BLaER1 (cell line): Measurements from ENCODE around the gene SPN.
"Not testable (repeated sequence)": the region's sequence is repeated elsewhere in the genome, so short reads cannot be mapped to it uniquely, and the experiment has no call there.

Source experiments
- H3K27ac ChIP-seq: shearing (Covaris generic); formaldehyde crosslinking; 2 replicates; pipeline ENCODE4 v1.8.1; 2022
- H3K27me3 ChIP-seq: shearing (Covaris generic); formaldehyde crosslinking; 2 replicates; pipeline ENCODE4 v1.8.1; 2022
- H3K36me3 ChIP-seq: shearing (Covaris generic); formaldehyde crosslinking; 2 replicates; pipeline ENCODE4 v1.8.1; 2022
- H3K4me1 ChIP-seq: shearing (Covaris generic); formaldehyde crosslinking; 2 replicates; pipeline ENCODE4 v1.8.1; 2022
- H3K4me2 ChIP-seq: shearing (Covaris generic); formaldehyde crosslinking; 2 replicates; pipeline ENCODE4 v1.8.1; 2022
- H3K4me3 ChIP-seq: shearing (Covaris generic); formaldehyde crosslinking; 2 replicates; pipeline ENCODE4 v1.8.1; 2022
- H3K9ac ChIP-seq: shearing (Covaris generic); formaldehyde crosslinking; 2 replicates; pipeline ENCODE4 v1.8.1; 2022
- H3K9me3 ChIP-seq: shearing (Covaris generic); formaldehyde crosslinking; 2 replicates; pipeline ENCODE4 v1.8.1; 2022
- H4K20me1 ChIP-seq: shearing (Covaris generic); formaldehyde crosslinking; 2 replicates; pipeline ENCODE4 v1.8.1; 2022
- Cebpa-rat ChIP-seq: shearing (Covaris generic); IDR thresholded peaks from 2 replicates; pipeline ENCODE4 v1.8.1; 2022

SPN gene

GRCh38 chr16:29676989-29677785, 14.1 kb downstream of the SPN start:
- Histone ChIP-seq H3K27me3 (no peaks in the 10 kb centered on the region), H3K4me1 (peaks cover 90% of the 10 kb centered on the region), H4K20me1 (no peaks in the 10 kb centered on the region), H3K4me2 (peak overlapping the region; percentile 83), H3K9me3 (no peaks in the 10 kb centered on the region), H3K36me3 (0 out of 2 replicates have a peak, but pooled peaks cover 4% of the 10 kb centered on the region), H3K9ac (peak overlapping the region; percentile 50; the same call in 1 of the 2 replicates), H3K4me3 (no peak overlapping the region), H3K27ac (peak overlapping the region; percentile 87)
- no peak for TF ChIP-seq Cebpa-rat

GRCh38 chr16:29678691-29679267, 15.7 kb downstream of the SPN start, which contains the start of gene QPRT:
TSS of gene QPRT (plus strand) at chr16:29679180. CDS start at chr16:29679198, 18 bp downstream.
- H3K4me1 ChIP-seq = peaks cover 87% of the 10 kb centered on the region
- no peak for TF ChIP-seq Cebpa-rat
- peak within 1 kb of the TSS; percentile 64 for H3K4me3 ChIP-seq
- H3K27ac ChIP-seq = peak within 1 kb of the TSS; percentile 87
- H3K9me3 ChIP-seq = no peaks in the 10 kb centered on the region
- H3K9ac ChIP-seq = peak within 1 kb of the TSS; percentile 76
- H3K4me2 ChIP-seq = peak within 1 kb of the TSS; percentile 83
- no peaks in the 10 kb centered on the region for H3K27me3 ChIP-seq
- no peaks in the 10 kb centered on the region for H4K20me1 ChIP-seq
- peaks cover 16% of the 10 kb centered on the region; the same call in 1 of the 2 replicates for H3K36me3 ChIP-seq

GRCh38 chr16:29680180-29680598, 17.1 kb downstream of the SPN start:
- Histone ChIP-seq H3K9me3 (no peaks in the 10 kb centered on the region), H3K4me3 (peak overlapping the region; percentile 64), H3K27ac (peak overlapping the region; percentile 87), H3K4me1 (peaks cover 87% of the 10 kb centered on the region), H3K9ac (peak overlapping the region; percentile 76), H3K4me2 (peak overlapping the region; percentile 83), H4K20me1 (no peaks in the 10 kb centered on the region), H3K36me3 (peaks cover 25% of the 10 kb centered on the region), H3K27me3 (no peaks in the 10 kb centered on the region)
- no peak for TF ChIP-seq Cebpa-rat

- no peak overlapping the region for H3K9ac ChIP-seq
- peaks cover 35% of the 10 kb centered on the region for H3K36me3 ChIP-seq
- H3K4me2 ChIP-seq = peak overlapping the region; percentile 57
- no peak for TF ChIP-seq Cebpa-rat
- H3K27me3 ChIP-seq = no peaks in the 10 kb centered on the region
- H3K4me1 ChIP-seq = peaks cover 83% of the 10 kb centered on the region
- H3K4me3 ChIP-seq = no peak overlapping the region
- H4K20me1 ChIP-seq = no peaks in the 10 kb centered on the region
- H3K27ac ChIP-seq = peak overlapping the region; percentile 24; the same call in 1 of the 2 replicates
- H3K9me3 ChIP-seq = no peaks in the 10 kb centered on the region
These were observed 20.6 kb downstream of the SPN start for GRCh38 chr16:29683543-29684090.

GRCh38 chr16:29684679-29685078, 21.6 kb downstream of the SPN start:
- peak overlapping the region; percentile 20; the same call in 1 of the 2 replicates for H3K27ac ChIP-seq
- H3K4me1 ChIP-seq = peaks cover 80% of the 10 kb centered on the region
- H3K9ac ChIP-seq = no peak overlapping the region
- H3K36me3 ChIP-seq = peaks cover 38% of the 10 kb centered on the region
- no peaks in the 10 kb centered on the region for H3K27me3 ChIP-seq
- H3K9me3 ChIP-seq = 0 out of 2 replicates have a peak, but pooled peaks cover 1% of the 10 kb centered on the region
- no peak overlapping the region for H3K4me3 ChIP-seq
- no peaks in the 10 kb centered on the region for H4K20me1 ChIP-seq
- no peak for TF ChIP-seq Cebpa-rat
- peak overlapping the region; percentile 57; the same call in 1 of the 2 replicates for H3K4me2 ChIP-seq

- peak overlapping the region; percentile 59 for H3K27ac ChIP-seq
- H3K36me3 ChIP-seq = peaks cover 48% of the 10 kb centered on the region
- H3K9ac ChIP-seq = peak overlapping the region; percentile 46
- H3K4me1 ChIP-seq = peaks cover 68% of the 10 kb centered on the region
- no peaks in the 10 kb centered on the region for H4K20me1 ChIP-seq
- H3K27me3 ChIP-seq = no peaks in the 10 kb centered on the region
- H3K9me3 ChIP-seq = 0 out of 2 replicates have a peak, but pooled peaks cover 8% of the 10 kb centered on the region
- peak overlapping the region; percentile 81 for H3K4me2 ChIP-seq
- no peak for TF ChIP-seq Cebpa-rat
- H3K4me3 ChIP-seq = no peak overlapping the region
These were observed 23.8 kb downstream of the SPN start for GRCh38 chr16:29686740-29687332.

GRCh38 chr16:29687755-29688154, 24.7 kb downstream of the SPN start:
- H4K20me1 ChIP-seq = no peaks in the 10 kb centered on the region
- peak overlapping the region; percentile 81 for H3K4me2 ChIP-seq
- H3K4me1 ChIP-seq = peaks cover 70% of the 10 kb centered on the region
- H3K9ac ChIP-seq = 0 out of 2 replicates have a peak overlapping the region, but pooled peaks have one; percentile 1
- no peak for TF ChIP-seq Cebpa-rat
- H3K27me3 ChIP-seq = no peaks in the 10 kb centered on the region
- no peak overlapping the region for H3K4me3 ChIP-seq
- 0 out of 2 replicates have a peak, but pooled peaks cover 8% of the 10 kb centered on the region for H3K9me3 ChIP-seq
- peak overlapping the region; percentile 59; the same call in 1 of the 2 replicates for H3K27ac ChIP-seq
- H3K36me3 ChIP-seq = peaks cover 43% of the 10 kb centered on the region

- 0 out of 2 replicates have a peak, but pooled peaks cover 8% of the 10 kb centered on the region for H3K9me3 ChIP-seq
- H3K4me1 ChIP-seq = peaks cover 71% of the 10 kb centered on the region
- H4K20me1 ChIP-seq = no peaks in the 10 kb centered on the region
- H3K36me3 ChIP-seq = peaks cover 38% of the 10 kb centered on the region
- 0 out of 2 replicates have a peak overlapping the region, but pooled peaks have one; percentile 1 for H3K9ac ChIP-seq
- H3K4me2 ChIP-seq = peak overlapping the region; percentile 81
- no peak for TF ChIP-seq Cebpa-rat
- H3K4me3 ChIP-seq = no peak overlapping the region
- H3K27me3 ChIP-seq = no peaks in the 10 kb centered on the region
- peak overlapping the region; percentile 59; the same call in 1 of the 2 replicates for H3K27ac ChIP-seq
These were observed 25.1 kb downstream of the SPN start for GRCh38 chr16:29688172-29688571.

- H3K4me1 ChIP-seq = peaks cover 69% of the 10 kb centered on the region
- H3K36me3 ChIP-seq = peaks cover 28% of the 10 kb centered on the region
- H3K27ac ChIP-seq, H3K27me3 ChIP-seq, H3K9me3 ChIP-seq, H3K9ac ChIP-seq, H4K20me1 ChIP-seq, H3K4me2 ChIP-seq, H3K4me3 ChIP-seq: not testable (repeated sequence)
These were observed 26.7 kb downstream of the SPN start for GRCh38 chr16:29689490-29690351.

- H3K4me3 ChIP-seq, H3K4me2 ChIP-seq, H4K20me1 ChIP-seq, H3K9ac ChIP-seq, H3K27ac ChIP-seq, H3K27me3 ChIP-seq: not testable (repeated sequence)
- Histone ChIP-seq H3K36me3 (peaks cover 36% of the 10 kb centered on the region), H3K9me3 (peaks cover 18% of the 10 kb centered on the region), H3K4me1 (peaks cover 63% of the 10 kb centered on the region)
These were observed 29.6 kb downstream of the SPN start for GRCh38 chr16:29692606-29693005.
